ENCODE data around the gene CCL19.

Gene CCL19

GRCh38 chr9:34662526-34663302, 28.4 kb downstream of the CCL19 start, which contains the start of gene CCL27:
CCL27 (minus strand) TSS chr9:34662657; CDS start chr9:34662633, 24 bp downstream.
- DNase-seq (ENCODE audit: low read depth), result no peak

GRCh38 chr9:34659592-34660253, 31.4 kb downstream of the CCL19 start:
- DNase-seq (ENCODE audit: low read depth), result no peak

DNA sequence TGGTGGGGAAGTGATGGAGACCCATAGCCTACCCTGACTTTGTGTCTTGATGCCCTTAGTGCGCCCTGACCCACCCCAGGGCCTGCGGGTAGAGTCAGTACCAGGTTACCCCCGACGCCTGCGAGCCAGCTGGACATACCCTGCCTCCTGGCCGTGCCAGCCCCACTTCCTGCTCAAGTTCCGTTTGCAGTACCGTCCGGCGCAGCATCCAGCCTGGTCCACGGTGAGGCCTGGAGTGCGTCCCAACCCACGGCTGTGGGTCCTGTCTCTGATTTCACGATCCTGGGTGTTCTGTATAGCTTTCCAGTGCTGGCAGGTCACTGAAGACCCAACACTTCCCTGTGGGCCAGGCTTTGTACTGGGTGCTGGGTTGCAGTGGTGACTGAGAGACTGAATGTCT, 32.6 kb downstream of the CCL19 start:
- DNase-seq (ENCODE audit: low read depth), result no peak

GRCh38 chr9:34656992-34657391, 34.1 kb downstream of the CCL19 start:
- DNase-seq (ENCODE audit: low read depth), result no peak

GRCh38 chr9:34655394-34655793, 35.7 kb downstream of the CCL19 start:
- no peak for DNase-seq (ENCODE audit: low read depth)

GRCh38 chr9:34654323-34655051, 36.6 kb downstream of the CCL19 start:
- peak; percentile 96 for DNase-seq (ENCODE audit: low read depth)

DNA sequence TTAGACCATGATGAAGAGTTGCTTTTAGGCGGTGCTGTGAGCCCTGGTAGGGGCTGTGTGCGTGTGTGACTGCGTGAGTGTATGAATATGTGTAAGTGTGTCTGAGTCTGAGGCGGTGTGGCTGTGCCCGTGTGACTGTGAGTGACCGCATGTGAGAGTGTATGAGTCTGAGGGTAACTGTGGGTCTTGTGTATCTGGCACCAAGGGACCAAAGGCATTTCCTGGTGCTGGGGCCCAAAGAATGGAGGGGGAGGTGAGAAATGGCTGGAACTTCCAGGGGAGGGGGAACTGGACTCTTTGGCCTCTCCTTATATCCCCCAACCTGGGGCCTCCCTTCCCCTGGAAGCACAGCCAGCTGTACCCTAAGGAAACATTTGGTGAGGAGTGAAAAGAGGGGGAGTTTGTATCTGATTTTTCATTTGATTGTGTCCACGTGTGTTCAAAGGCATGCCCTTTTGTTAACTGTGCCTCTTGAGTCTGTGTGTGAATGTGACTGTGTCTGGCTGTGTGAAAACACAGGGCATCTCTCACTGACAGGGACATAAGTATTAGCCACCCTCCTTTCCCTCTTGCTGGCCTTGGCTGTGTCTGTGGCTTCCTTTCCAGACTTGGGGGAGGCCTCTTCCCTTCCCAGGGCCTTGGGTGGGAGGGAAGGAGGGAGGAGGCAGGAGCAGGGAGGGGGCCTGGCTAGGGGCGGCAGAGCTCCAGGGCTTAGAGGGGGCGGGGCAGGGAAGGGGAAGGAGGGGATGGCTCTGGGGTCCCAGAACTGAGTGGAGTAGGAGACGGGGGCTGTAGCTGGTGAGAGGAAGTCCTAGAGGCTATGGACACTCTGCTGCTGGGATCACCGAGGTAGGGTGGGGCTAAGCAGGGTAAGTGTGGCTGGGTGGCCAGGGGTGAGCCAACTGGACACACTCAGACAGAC, 37.7 kb downstream of the CCL19 start:
- DNase-seq (ENCODE audit: low read depth), result no peak

GRCh38 chr9:34652602-34653000, 38.5 kb downstream of the CCL19 start:
- no peak for DNase-seq (ENCODE audit: low read depth)

GRCh38 chr9:34651876-34652601, 39.0 kb downstream of the CCL19 start, which contains the start of gene IL11RA:
IL11RA (plus strand) TSS chr9:34652185; CDS start chr9:34655218, 3,033 bp downstream.
- peak; percentile 80 for DNase-seq (ENCODE audit: low read depth)

DNA sequence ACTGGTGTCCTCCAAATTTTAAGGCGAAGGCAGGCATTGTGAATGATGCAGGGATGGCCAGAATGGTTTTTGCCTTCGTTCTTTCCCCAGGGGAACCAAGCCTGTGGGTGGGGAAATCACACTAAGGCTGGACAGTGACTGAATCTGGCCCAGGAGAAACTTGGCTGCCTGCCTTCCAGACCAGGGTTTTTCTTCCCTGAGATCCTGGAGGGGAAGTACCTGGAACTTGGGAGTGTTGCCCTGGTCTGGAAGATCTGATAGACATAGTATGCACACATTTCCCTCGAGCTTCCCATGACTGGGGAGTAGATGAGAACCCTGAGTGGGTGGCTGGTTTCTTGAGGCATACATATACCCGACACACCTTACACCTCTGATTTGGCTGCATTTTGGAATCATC, 39.8 kb downstream of the CCL19 start:
- no peak for DNase-seq (ENCODE audit: low read depth)

DNA sequence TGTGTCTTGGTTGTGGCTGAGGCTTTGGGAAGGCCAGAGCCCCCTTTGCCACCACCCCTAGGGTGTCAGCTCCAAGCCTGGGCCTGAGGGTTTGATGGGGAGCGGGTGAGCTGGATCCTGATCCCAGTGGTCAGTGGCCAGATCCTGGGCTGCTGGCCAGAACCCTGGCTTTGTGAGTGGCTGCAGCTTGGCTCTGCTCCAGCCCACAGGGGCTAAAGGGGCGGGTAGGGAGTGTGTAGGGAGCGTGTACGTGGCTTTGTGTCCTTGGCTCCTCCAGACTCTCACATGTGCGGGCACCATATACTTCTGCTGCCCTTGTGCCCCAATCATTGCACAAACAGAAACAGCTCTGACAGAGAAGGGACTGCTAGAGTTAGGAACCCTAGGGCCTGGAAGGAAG, 40.3 kb downstream of the CCL19 start:
- DNase-seq (ENCODE audit: low read depth), result no peak

DNA sequence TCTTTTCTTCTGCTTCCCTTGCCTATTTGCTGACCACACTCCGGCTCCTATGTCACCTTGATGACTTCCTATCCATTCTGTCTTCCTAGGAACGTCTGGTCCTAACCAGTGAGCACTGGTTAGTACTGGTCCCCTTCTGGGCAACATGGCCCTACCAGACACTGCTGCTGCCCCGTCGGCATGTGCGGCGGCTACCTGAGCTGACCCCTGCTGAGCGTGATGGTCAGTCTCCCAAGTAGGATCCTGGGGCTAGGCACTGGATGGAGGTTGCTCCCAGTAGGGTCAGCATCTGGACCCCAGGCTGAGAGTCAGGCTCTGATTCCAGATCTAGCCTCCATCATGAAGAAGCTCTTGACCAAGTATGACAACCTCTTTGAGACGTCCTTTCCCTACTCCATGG, 42.4 kb downstream of the CCL19 start:
- DNase-seq (ENCODE audit: low read depth), result no peak

GRCh38 chr9:34647651-34648050, 43.4 kb downstream of the CCL19 start:
- no peak for DNase-seq (ENCODE audit: low read depth)

DNA sequence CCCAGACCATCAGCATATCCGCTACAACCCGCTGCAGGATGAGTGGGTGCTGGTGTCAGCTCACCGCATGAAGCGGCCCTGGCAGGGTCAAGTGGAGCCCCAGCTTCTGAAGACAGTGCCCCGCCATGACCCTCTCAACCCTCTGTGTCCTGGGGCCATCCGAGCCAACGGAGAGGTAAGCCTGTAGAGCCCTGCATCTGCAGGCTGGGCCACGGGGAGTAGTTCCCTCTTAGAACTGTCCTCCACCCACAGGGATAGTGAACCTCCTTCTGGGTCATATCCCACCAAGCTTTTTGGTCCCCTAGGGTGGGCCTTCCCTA, 44.0 kb downstream of the CCL19 start:
- DNase-seq (ENCODE audit: low read depth), result no peak

DNA sequence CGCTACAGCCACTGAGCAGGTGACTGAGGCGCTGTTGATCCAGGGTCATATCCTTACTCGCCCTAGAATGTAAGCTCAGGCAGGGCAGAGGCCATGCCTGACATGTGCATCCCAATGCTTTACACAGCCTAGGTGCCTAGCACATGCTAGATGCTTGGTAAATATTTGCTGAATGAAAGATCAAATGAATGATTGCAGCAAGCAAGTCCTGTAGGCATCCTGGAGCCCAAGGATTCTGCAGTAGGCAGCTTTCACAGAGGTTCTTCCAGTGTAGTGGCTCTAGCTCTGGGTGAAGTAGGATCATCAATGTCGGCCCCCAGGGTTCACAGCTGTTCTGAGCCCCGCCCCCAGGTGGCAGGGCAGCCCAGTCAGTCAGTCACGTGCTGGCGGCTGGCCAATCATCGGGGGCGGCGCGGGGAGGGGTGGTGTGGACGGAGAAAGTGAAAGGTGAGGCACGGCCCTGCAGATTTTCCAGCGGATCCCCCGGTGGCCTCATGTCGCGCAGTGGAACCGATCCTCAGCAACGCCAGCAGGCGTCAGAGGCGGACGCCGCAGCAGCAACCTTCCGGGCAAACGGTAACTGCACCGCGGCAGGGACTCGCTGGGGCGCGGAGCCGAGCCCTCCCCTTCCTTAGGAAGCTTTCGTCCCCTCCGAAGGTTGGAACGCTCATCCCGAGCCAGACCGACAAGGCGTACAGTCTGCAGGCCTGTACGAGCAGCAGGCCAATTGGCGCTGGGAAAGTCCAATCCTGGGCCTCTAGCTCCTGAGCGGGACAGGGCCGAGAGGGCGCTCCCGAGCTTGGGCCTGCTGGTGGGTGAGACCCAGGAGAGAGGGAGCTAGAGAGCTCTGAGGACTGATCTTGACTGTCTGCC, 44.6 kb downstream of the CCL19 start, which contains the start of gene GALT:
Gene GALT (plus strand): TSS at position 465 of the 873 bp plus-strand sequence. CDS start 30 bp downstream, at position 495.
- DNase-seq (ENCODE audit: low read depth), result peak; percentile 65

- DNase-seq (ENCODE audit: low read depth), result no peak
Measured at GRCh38 chr9:34644766-34645314, 46.2 kb downstream of the CCL19 start.

DNA sequence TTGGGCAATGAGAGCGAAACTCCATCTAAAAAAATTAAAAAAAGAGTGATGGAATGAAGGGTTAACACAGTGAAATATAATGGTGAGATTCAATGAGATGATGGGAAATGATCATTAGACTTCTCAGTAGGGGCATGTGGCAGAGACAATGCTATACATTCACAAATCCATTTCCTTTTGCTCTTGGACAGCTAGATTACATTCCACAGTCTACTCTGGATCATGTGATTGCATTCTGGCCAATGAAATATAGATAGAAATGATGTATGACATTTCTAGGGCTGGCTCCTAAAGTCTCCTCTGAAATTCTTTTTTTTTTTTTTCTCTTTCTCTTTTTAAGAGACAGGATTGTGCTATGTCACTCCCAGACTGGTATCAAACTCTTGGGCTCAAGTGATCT, 48.4 kb downstream of the CCL19 start:
- DNase-seq (ENCODE audit: low read depth), result no peak
